Putamen (tissue), 1 donor: ENCODE measurements around the gene DCLK1.

Experiments
- DNase-seq: peaks from one replicate; pipeline ENCODE4 v3.0.0-alpha.2; 2016; ENCODE audit warnings: low spot score

DCLK1 gene

DNA sequence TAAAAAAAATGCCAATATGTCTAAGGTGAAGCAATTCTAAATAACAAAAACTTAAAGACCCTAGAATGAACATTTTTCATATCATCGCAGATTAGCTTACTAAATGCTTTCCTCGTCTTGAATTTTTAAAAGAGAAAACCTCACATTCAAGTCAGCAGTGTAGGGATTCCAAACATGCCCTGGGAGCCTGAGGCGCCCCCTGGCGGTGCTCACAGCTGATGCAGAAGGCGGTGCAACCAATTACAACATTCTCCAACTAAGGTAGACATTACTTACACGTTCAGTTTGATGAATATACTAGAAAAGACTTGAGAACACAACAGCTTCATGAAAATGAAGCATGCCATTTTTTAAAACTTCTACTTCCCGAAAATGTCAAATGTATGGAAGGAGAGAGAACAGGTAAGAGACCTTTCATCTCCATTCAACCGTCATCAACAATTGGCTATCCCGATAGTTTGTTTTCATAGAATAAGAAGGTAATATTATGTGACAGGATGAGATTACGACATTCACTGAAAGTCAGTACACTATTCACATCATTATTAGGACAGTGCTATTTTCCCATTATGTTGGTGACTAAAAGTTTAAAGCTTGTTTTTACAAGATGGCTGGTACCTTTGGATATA is 304.4 kb downstream of the DCLK1 start:
- no peak for DNase-seq

DNA sequence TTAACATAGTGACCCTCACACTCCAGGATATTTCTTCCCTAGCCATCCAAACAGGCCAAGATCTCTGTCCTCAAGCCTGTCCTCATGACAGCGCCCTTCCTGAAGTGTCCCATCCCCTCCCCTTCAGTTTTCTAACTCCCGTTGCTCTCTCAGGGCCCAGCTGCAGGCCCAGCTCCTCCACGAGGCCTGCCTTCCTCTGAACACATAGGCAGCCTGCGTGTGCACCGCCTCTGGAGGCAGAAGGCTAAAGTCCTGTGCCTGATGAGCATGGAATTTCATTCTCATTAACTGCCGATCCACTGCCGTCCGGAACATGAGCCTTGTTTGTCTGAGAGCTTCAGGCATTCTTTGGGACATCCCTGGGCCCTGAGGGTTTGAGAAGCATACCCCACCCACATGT is 306.4 kb downstream of the DCLK1 start:
- no peak for DNase-seq

DNA sequence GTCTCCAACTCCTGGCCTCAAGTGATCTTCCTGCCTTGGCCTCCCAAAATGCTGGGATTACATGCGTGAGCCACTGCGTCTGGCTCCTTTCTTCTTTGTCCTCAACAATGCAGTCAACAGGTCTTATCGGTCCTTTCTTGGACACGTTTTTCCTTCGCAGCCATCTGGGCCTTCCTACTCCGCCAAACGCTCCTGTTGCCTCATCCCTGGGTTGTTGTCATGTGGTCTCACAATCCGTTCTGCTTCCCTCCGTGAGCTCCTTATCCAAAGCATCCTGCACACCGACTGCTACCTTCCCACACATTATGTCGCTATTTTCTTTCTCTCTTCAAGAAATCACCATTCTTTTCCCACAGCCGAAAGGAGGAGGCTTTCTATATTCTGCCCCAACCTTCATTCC is 306.8 kb downstream of the DCLK1 start:
- DNase-seq = no peak

DNA sequence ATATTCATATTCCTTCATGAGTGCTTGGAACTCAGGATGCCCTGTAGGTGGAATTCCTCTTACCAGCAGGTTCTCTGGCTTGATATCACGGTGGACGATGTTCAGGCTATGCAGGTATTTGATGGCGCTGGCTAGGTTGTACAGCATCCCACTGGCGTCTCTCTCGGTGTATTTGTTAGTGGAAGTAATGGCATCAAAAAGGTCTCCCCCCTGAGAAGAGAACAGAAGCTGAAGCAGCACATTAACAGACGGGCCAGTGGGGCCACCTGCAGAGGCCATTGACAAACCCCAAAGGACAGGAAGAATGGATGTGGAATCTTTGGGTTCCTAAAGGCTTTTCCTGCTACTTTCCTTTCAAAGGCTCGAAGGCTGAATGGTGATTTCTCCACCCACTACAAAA is 308.5 kb downstream of the DCLK1 start:
- DNase-seq = no peak

DNA sequence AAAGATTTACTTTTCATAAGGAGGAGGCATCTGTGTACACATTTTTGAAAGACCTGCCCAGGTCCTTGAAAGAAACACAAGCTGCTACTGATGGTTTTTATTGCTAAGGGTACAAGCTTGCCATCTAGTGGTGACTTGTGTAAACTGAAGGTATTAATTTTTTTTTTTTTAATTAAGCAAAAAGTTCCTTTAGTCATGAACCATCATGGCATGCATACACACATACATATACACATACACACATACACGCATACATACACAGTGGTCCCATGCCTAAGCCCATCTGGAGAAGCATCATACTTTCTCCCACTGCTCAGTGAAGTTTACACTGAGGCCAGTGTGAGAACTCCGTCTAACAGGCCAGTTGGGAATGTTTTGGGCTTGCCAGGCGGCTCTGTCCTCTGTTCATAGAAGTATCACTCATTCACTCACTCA is 312.5 kb downstream of the DCLK1 start:
- no peak for DNase-seq

DNA sequence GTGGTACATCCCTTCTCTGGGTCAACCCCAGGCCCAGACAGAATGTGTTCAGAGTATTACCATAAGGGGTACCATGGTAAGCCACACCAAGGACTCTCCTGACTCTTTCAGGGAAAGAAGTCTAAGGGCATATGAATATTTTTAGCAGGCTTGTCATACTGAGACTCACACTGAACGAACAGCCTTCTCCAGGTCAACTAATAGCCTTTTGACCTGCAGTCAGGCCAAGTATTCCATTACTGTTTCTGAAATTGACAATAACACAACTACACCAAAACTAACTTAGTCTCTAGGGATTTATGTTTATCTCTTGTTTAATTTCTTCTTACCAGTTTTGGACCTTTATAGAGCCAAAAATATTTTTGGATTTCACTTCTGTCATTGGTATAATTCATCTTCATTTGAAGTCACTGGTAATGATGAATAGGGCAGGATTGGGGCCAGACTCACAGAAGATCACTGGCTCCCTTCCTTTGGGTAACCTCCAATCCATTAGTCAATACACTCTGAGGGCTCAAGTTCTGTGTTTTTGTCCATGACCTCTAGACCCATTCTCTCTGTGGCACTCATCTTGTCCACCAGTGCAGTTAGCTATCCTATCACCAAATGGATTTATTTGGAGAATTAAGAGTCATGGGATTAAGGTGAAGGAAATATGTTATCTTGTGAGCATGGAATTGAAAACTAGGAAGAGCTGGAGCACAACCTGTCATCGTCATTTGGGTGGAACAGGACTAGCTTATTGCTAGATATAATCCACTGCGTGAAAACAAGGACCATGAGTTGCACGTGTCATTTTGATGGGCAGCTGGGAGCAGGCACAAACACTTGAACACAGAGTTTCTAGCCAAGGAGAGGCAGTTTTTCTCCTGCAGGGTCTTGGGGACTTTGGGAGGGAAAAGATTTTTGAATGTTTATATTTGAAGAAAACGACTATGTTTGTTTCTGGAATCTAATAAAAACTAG is 313.3 kb downstream of the DCLK1 start:
- no peak for DNase-seq

DNA sequence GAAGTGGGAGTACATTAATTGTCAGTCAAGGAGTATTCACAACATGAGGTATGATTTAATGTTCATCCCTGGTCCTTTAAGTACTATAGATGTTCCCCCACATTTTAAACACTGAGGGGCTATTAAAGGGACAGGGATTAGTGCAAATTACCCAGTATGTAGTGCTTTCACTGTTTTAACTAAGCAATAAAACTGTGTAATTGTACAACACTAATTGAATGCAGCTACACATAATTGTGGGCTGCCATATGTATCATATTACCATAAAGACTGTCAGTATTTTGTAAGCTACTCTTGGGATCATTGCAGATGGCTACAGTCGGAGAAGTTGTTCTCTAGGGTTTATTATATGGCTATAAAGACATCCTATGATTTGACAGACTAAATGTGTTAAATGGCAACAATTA is 316.6 kb downstream of the DCLK1 start:
- no peak for DNase-seq

DNA sequence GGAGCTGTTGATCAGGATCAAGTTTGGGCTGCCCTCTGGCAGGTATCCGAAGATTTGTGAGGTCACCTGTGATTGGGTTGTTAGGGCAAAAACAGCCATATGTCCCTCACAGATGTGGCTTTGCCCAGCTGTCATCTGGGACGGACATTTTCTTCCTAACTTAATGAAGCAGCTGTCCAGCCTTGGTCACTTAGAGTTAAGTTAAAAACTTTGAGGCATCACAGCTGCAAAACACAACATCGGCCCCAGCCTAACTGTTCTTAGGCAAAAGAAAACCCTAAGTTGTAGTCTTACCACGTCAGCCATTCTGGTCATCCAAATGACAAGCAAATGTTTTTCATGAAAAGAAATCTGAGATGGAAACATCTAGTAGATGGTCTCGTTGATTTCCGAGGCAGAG is 318.4 kb downstream of the DCLK1 start:
- no peak for DNase-seq

DNA sequence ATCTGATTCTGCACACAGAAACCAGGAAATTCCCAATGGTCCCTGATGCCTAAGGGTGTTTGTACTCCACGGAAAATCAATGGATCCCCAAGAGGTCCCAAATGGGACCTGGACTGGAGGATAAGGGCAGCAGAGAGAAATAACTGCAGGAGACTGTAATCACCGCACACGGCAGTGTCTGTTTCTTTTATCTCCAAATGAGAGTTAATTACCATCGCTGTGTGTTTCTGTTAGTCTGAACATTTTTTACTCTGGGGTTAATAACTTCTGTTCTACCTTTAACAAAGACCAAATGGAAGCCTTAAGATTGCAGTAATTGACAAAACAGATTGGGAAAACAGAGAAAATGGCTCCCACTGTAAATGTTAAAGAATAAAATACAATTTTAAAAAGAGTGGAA is 320.9 kb downstream of the DCLK1 start:
- DNase-seq = no peak

DNA sequence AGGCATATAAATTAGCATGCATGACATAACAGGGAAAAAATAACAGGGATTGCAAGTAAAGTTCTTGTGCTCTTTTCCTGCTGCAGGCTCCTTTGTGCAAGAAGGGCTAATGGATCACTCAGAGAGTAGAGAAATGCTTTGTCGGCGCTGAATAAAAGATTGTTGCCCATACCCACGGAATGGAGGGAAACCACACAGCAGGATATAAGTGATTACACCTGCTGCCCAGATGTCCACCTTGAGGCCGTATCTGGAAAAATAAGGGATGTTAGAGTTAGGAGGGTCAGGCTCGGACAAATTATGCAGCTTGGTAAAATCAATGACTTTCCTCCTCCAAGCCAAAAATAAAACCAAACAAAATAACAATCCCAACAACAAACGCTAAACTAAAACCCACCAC is 322.3 kb downstream of the DCLK1 start:
- DNase-seq = no peak

DNA sequence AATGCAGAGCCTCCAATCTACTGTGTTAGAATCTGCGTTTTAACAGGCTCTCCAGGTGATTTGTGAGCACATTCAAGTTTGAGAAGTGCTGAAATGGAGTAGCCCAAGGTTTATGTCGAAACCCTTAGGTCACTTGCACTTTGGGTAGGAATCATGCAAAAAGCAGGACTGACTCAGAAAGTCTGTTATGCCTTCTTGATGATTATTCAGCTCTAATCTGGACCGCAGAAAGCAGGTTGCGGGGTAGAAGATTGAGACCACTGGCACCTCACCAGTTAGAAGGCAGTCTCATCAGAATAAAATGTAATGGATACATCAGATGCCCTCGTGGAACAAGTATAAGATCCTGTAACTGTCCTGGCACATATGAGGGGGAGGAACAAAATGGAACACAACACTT is 326.3 kb downstream of the DCLK1 start:
- DNase-seq = no peak

DNA sequence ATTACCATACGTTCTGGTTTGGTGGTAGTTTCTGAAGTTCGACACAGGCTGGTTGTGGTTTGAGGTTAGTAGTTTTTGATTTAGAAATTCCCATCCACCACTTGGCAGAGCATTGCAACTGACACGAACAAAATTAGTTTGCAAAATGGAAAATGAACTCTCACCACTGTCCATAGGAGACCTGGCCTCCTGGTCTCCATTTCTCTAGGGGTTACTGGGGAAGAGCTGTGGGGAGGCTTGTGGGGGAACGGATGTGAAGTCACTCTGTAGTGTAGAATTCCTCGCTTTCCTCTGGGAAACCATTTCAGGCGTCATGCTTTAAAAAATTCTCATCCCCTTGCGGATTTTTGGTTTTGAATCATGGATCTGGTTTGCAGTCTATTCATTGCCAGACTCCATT is 333.2 kb downstream of the DCLK1 start:
- DNase-seq = no peak

DNA sequence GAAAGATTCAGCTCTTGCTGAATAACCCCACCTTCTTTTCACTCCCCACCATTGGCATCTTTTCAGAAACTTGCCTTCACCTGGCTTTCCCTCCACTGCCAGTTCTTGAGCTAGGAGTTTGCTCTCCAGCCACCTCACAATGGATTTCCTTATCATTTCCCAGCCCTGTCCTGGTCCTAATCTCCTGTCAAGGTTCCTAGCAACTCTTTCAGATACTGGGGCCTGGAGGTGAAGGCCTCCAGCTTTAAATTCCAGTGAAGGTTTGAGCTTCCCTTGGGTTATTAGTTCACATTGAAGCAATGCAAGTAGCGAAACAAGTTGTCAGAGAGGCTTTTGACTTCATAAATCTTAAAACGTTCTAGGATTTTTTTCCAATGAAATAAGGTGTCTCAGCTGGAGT is 333.9 kb downstream of the DCLK1 start:
- DNase-seq = no peak

DNA sequence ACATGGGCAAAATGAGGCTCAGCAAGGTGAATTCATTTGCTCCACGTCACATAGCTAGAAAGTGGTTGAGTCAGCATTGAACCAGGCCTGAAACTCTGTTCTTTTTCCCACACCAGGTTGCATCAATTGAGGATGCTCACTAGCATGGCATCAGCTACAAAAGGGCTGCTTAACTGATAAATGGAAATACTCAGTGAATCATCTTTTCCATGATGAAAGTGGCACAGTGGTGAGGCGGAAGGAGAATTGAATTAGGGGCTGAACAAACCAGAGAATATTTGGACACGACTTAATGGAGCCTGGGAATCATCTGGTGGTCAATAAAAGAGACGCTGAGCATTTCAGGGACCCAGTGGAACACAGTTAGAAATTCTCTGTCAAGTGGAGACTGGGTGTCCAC is 334.6 kb downstream of the DCLK1 start:
- DNase-seq = no peak

DNA sequence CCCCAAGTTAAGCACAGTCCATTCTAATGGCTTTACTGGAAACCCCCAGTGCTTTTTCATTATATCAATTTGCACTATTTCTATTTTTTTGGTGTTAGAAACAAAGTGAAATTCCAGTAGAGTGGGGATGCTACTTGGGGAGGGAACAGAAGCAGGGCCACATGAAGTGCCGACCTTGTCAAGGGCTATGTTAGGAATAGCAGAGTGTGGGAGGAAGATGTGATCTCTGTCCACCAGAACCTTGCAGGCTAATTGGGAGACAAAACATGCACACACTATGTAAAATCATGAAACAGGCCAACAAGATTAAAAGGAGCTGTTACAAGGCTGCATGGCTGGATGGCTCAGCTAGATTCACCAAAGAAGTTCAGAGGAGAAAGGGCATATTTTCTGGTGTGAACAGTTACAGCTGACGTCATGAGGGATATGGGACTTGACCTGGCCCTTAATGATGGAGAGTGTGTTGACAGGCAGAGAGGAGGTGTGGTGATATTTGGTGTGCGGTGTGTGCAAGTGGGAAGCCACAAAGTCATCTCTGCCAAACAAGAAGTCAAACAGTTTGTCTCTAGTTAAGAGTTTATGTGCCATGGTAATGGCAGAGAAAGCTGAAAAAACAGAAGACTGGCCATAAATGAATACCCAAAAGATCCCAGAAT is 336.3 kb downstream of the DCLK1 start:
- no peak for DNase-seq

DNA sequence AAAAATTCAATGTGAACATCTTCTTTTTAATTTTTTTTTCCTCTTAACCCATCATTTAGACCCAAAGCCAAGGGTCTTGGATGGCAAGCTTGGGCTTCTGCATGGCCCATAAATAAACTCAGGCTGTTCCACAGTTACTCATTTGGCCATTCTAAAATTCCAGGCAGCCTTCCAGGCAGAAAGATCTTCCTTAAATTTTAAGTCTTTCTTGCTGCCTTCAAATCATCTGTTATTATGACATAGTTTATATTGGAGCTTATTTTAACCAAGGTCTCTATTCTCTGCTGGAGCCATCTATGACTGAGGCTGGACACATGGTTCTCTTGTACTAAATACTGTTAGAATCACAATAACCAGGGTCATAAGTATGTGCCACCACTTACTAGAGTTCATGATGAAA is 337.4 kb downstream of the DCLK1 start:
- DNase-seq = no peak

DNA sequence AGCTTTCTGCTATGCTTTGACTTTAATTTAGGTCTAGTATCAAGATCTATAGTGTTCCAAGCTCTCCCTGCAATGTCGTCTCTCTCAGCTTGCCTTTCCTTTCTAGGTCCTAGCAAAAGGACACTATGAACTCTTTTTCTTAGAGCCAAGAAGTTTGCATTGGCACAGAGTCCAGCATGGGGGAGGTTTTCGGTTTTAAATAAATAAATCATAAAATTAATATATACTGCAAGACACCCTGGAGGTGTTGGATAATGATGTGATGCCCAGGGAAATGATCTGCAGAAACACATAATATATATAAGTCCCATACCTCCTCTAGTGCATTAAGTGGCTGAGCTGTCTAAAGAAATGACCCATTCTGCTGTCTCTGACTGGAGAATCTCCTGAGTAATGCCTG is 338.3 kb downstream of the DCLK1 start:
- DNase-seq = no peak

DNA sequence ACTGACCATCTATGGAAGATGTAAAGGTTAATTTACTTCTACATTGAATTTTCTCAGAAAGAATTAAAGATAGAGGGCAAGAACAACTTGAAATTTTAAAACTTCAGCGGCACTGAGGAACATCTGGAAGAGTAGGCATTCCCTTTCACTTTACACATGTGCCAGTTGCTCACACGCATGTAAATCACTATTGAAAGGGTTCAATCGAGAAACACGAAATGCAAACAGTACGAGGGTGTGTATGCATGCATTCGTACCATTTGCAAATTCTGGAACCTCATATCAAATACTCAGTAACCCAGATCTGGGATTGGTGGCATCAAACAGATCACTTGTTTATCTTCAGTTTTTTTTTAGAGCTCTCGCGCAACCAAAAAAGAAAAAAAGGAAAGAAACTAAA is 339.2 kb downstream of the DCLK1 start:
- DNase-seq = no peak

DNA sequence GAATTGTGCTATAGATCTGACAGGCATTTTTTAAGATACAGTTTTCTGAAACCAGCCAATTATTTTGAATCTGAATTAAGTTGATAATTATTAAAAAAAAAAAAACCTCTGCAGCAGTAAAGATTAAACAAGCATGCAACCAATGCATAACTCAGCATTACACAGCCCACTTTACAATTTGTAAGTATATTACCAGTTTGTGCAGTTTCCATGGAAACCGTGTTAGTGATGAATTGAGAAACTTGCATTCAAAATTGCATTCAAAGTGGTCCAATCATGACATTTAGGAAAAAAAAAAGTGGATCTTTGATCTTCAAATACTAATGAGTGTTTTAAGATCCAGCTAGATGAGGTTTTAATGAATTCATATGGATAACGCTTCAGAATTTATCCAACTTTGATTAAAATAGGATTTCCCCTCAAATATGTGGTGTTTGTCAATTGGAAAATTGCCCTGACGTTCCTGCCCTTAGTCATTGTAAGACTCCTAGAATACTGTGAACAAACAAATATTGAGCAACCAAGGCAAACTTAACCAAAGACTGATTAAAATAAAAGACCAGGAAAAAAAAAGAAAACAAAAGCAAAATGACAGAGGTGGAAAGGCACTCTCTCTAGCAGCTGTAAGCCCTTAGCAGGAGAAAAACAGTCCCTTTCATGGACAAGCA is 339.9 kb downstream of the DCLK1 start:
- DNase-seq = no peak

DNA sequence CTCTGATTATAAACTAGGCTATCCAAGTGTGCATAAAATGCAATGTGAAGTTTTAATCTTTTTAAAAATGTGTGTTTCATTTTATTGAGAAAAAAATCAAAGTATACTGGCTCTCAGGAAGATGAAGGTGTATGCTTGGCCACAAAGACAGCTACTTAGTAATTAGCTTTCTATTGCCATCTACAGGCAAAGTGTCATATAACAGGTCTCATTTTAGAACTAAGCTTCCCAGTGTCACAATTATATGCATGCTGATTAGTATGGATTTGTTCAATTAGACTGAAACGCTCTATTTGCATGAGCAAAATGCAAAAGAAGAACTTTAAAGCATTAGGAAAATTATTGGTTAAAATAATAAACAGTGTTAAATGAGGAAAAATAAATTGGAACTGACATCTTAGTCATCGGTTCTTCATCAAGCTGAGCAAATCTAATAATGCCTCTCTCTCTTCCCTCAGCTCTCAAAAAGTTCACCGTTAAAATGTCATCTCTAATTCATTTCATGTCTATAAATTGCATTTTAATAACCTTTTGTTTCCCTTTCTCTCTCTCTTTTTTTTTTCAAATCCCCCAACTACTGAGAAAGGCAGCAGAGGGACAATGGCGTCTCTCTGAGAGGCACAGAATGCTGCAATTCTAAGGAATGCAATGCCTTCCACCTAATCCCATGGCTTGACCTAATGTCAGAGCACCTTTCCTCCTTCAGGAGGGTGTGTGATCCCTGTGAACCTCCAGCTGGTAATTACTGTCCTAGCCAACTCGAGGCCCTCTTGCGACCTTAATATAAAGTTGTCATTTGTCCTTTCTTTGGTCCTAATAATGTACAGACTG is 341.6 kb downstream of the DCLK1 start:
- peak; percentile 40 for DNase-seq

DNA sequence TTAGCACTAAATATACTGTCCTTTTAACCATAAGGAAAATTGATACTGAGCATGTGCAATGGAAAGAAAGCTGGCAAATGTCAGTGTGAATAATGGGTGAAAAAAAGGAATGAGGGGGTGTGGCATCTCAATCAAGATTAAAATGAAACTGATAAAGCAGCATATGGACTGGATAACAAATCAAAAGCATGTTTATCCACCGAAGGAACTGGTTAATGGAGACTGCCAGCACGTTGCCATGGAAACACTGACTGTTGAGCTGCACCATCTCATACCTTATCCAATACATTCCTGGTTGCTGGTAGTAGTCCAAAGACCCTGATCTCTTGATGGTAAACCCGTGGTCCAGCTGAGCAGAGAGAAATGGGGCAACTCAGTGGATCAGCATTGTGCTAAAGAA is 343.2 kb downstream of the DCLK1 start:
- DNase-seq = no peak
